Fibroblast of the conjunctiva (primary cell): ENCODE measurements around the gene STMN3.

ENCODE experiments used
- DNase-seq: peaks from one replicate; pipeline ENCODE4 v3.0.0-alpha.2; 2010; ENCODE audit warnings: low read depth

STMN3 gene

GRCh38 chr20:63692436-63693082 is 39.3 kb upstream of the STMN3 start:
- DNase-seq, result no peak

- no peak for DNase-seq
These were observed 38.6 kb upstream of the STMN3 start for GRCh38 chr20:63691711-63692435.

GRCh38 chr20:63690898-63691710 is 37.9 kb upstream of the STMN3 start:
- no peak for DNase-seq

- DNase-seq, result no peak
These were observed 37.0 kb upstream of the STMN3 start for GRCh38 chr20:63690003-63690897.

- DNase-seq, result no peak
These were observed 36.1 kb upstream of the STMN3 start for GRCh38 chr20:63689046-63690002.

GRCh38 chr20:63688228-63689045 is 35.2 kb upstream of the STMN3 start:
- no peak for DNase-seq

- DNase-seq, result no peak
These were observed 34.4 kb upstream of the STMN3 start for GRCh38 chr20:63687419-63688178.

GRCh38 chr20:63686492-63687321 is 33.5 kb upstream of the STMN3 start:
- DNase-seq, result peak; percentile 48

- DNase-seq, result no peak
These were observed 32.9 kb upstream of the STMN3 start for GRCh38 chr20:63686094-63686491.

GRCh38 chr20:63685269-63686026 is 32.2 kb upstream of the STMN3 start:
- DNase-seq, result no peak

GRCh38 chr20:63682384-63683139 is 29.3 kb upstream of the STMN3 start:
- peak; percentile 89 for DNase-seq

GRCh38 chr20:63681609-63682142 is 28.5 kb upstream of the STMN3 start:
- no peak for DNase-seq

- no peak for DNase-seq
These were observed 27.8 kb upstream of the STMN3 start for GRCh38 chr20:63680857-63681608.

- no peak for DNase-seq
These were observed 27.2 kb upstream of the STMN3 start for GRCh38 chr20:63680427-63680826.

- DNase-seq, result no peak
These were observed 26.6 kb upstream of the STMN3 start for GRCh38 chr20:63679799-63680305.
